Osteoblast (primary cell): ENCODE data around the gene SNX1. TPM values are rescaled to one million over a fixed set of nuclear protein-coding genes. Genes with fewer than 3 reads are reported as not detected.

ENCODE experiments used
- DNase-seq: peaks from one replicate; pipeline ENCODE4 v3.0.0; 2011; ENCODE audit warnings: low spot score, mixed read lengths; ENCODE audit not compliant: insufficient read length; ENCODE audit errors: missing footprints
- H2AFZ ChIP-seq: 2 replicates; pipeline ENCODE4 v1.6.0; 2011; ENCODE audit warnings: mild to moderate bottlenecking, low read length
- H3K27ac ChIP-seq: 2 replicates; pipeline ENCODE4 v1.5.1; 2011; ENCODE audit warnings: mild to moderate bottlenecking, low read depth, low read length, moderate library complexity
- H3K27me3 ChIP-seq: 2 replicates; pipeline ENCODE4 v1.6.0; 2012; ENCODE audit warnings: mild to moderate bottlenecking, control low read depth, inconsistent platforms, low read length, moderate library complexity; ENCODE audit not compliant: insufficient read depth
- H3K36me3 ChIP-seq: 2 replicates; pipeline ENCODE4 v1.5.1; 2011; ENCODE audit warnings: mild to moderate bottlenecking, low read length, control low read depth, moderate library complexity; ENCODE audit not compliant: insufficient read depth
- H3K4me1 ChIP-seq: 2 replicates; pipeline ENCODE4 v1.5.1; 2011; ENCODE audit warnings: mild to moderate bottlenecking, low read length, control low read depth, moderate library complexity; ENCODE audit not compliant: insufficient read depth
- H3K4me2 ChIP-seq: 2 replicates; pipeline ENCODE4 v1.6.0; 2011; ENCODE audit warnings: mild to moderate bottlenecking, low read length; ENCODE audit not compliant: insufficient read depth
- H3K4me3 ChIP-seq: fragments of 200-600 bp; sonication (generic); 3 replicates; pipeline ENCODE4 v1.5.1; 2012; ENCODE audit warnings: mild to moderate bottlenecking, low read length, inconsistent platforms; ENCODE audit not compliant: insufficient read depth
- H3K79me2 ChIP-seq: 2 replicates; pipeline ENCODE4 v1.6.0; 2012; ENCODE audit warnings: mild to moderate bottlenecking, low read length, control low read depth, inconsistent platforms; ENCODE audit not compliant: insufficient read depth
- H3K9me3 ChIP-seq: 2 replicates; pipeline ENCODE4 v1.5.1; 2011; ENCODE audit warnings: low read depth, low read length, control low read depth
- H4K20me1 ChIP-seq: 2 replicates; pipeline ENCODE4 v1.6.0; 2012; ENCODE audit warnings: mild to moderate bottlenecking, low read length, control low read depth; ENCODE audit not compliant: insufficient read depth
- CTCF ChIP-seq: IDR thresholded peaks from 2 replicates; pipeline ENCODE4 v1.5.1; 2011; ENCODE audit warnings: mild to moderate bottlenecking, low read depth, low read length, moderate library complexity; ENCODE audit errors: extremely low read depth
- total RNA-seq: library from RNA; depleted of rRNA; stranded (reverse); fragments of >200 nt; gene quantifications from 2 replicates; pipeline ENCODE4 v1.2.3, GENCODE V29; 2012

SNX1 gene
- total RNA-seq, 1 donor = 51.0 TPM

GRCh38 chr15:64133623-64134344, 38.0 kb downstream of the SNX1 start:
- H3K27ac ChIP-seq = no peak overlapping the region
- no peak overlapping the region for H3K4me2 ChIP-seq
- H3K27me3 ChIP-seq = no peaks in the 10 kb centered on the region
- H4K20me1 ChIP-seq = peaks cover 4% of the 10 kb centered on the region
- TF ChIP-seq CTCF = no peak
- H2AFZ ChIP-seq = no peak overlapping the region
- H3K36me3 ChIP-seq = peaks cover 66% of the 10 kb centered on the region
- no peaks in the 10 kb centered on the region for H3K79me2 ChIP-seq
- no peak for DNase-seq
- no peak overlapping the region for H3K4me3 ChIP-seq
- H3K9me3 ChIP-seq = no peaks in the 10 kb centered on the region
- H3K4me1 ChIP-seq = no peaks in the 10 kb centered on the region

GRCh38 chr15:64134345-64134829, 38.6 kb downstream of the SNX1 start:
- H3K79me2 ChIP-seq = no peaks in the 10 kb centered on the region
- no peaks in the 10 kb centered on the region for H3K4me1 ChIP-seq
- no peak for TF ChIP-seq CTCF
- H2AFZ ChIP-seq = no peak overlapping the region
- H3K4me3 ChIP-seq = no peak overlapping the region
- H3K4me2 ChIP-seq = no peak overlapping the region
- H3K27ac ChIP-seq = no peak overlapping the region
- no peak for DNase-seq
- peaks cover 4% of the 10 kb centered on the region for H4K20me1 ChIP-seq
- no peaks in the 10 kb centered on the region for H3K9me3 ChIP-seq
- H3K36me3 ChIP-seq = peaks cover 63% of the 10 kb centered on the region
- H3K27me3 ChIP-seq = no peaks in the 10 kb centered on the region

GRCh38 chr15:64136347-64136746, 40.6 kb downstream of the SNX1 start:
- Histone ChIP-seq H4K20me1 (peaks cover 4% of the 10 kb centered on the region), H2AFZ (no peak overlapping the region), H3K4me1 (no peaks in the 10 kb centered on the region), H3K4me2 (no peak overlapping the region), H3K79me2 (no peaks in the 10 kb centered on the region), H3K36me3 (peaks cover 49% of the 10 kb centered on the region), H3K9me3 (no peaks in the 10 kb centered on the region), H3K4me3 (no peak overlapping the region), H3K27ac (no peak overlapping the region), H3K27me3 (no peaks in the 10 kb centered on the region)
- DNase-seq = no peak
- TF ChIP-seq CTCF = no peak

- Histone ChIP-seq H3K4me3 (no peak overlapping the region), H3K27me3 (no peaks in the 10 kb centered on the region), H2AFZ (no peak overlapping the region), H3K9me3 (no peaks in the 10 kb centered on the region), H3K4me1 (no peaks in the 10 kb centered on the region), H3K79me2 (no peaks in the 10 kb centered on the region), H3K36me3 (peaks cover 44% of the 10 kb centered on the region), H3K4me2 (no peak overlapping the region), H3K27ac (no peak overlapping the region), H4K20me1 (peaks cover 4% of the 10 kb centered on the region)
- no peak for DNase-seq
- no peak for TF ChIP-seq CTCF
Measured at GRCh38 chr15:64137226-64137833, 41.5 kb downstream of the SNX1 start.
